ENCODE results near the gene ADORA1. TPM values are rescaled to one million over a fixed set of nuclear protein-coding genes. Genes with fewer than 3 reads are reported as not detected.

Gene ADORA1
- total RNA-seq, 1 donor from 2014 or later = not detected

GRCh38 chr1:203139976-203140475 is 12.5 kb downstream of the ADORA1 start:
- no peak overlapping the region for H3K4me3 Mint-ChIP-seq
- CTCF ChIA-PET = no interaction called here

GRCh38 chr1:203140743-203141520 is 13.4 kb downstream of the ADORA1 start:
- H3K27ac Mint-ChIP-seq = no peak overlapping the region
- H3K4me1 Mint-ChIP-seq = peaks cover 4% of the 10 kb centered on the region
- no peak overlapping the region for H3K4me3 Mint-ChIP-seq
- no peak for DNase-seq
- peaks cover 11% of the 10 kb centered on the region for H3K27me3 Mint-ChIP-seq
- POLR2A ChIA-PET = no interaction called here
- no peak for ATAC-seq (ENCODE audit: low read depth)
- no peaks in the 10 kb centered on the region for H3K36me3 Mint-ChIP-seq (ENCODE audit: low read depth)
- CTCF ChIA-PET = no interaction called here
- H3K9me3 Mint-ChIP-seq = no peaks in the 10 kb centered on the region
- intact Hi-C loops (cut with micrococcal nuclease) = no loop called here
- no peak for TF ChIP-seq CTCF (IDR thresholded peaks at IDR 0.05)

More at GRCh38 chr1:203139976-203140475, 12.5 kb downstream of the ADORA1 start:
- no peaks in the 10 kb centered on the region for H3K36me3 Mint-ChIP-seq (ENCODE audit: low read depth)
- no peak for ATAC-seq (ENCODE audit: low read depth)
- peaks cover 7% of the 10 kb centered on the region for H3K4me1 Mint-ChIP-seq
- intact Hi-C loops (cut with micrococcal nuclease) = no loop called here
- no peak for DNase-seq
- TF ChIP-seq CTCF (IDR thresholded peaks at IDR 0.05) = no peak
- H3K9me3 Mint-ChIP-seq = no peaks in the 10 kb centered on the region
- no peak overlapping the region for H3K27ac Mint-ChIP-seq
- H3K27me3 Mint-ChIP-seq = peaks cover 11% of the 10 kb centered on the region
- POLR2A ChIA-PET = no interaction called here

- no peaks in the 10 kb centered on the region for H3K9me3 Mint-ChIP-seq
- ChIA-PET CTCF (no interaction called here), POLR2A (no interaction called here)
- H3K4me3 Mint-ChIP-seq = no peak overlapping the region
- H3K4me1 Mint-ChIP-seq = no peaks in the 10 kb centered on the region
- DNase-seq (no peak), ATAC-seq (ENCODE audit: low read depth) (no peak)
- peaks cover 11% of the 10 kb centered on the region for H3K27me3 Mint-ChIP-seq
- TF ChIP-seq CTCF (IDR thresholded peaks at IDR 0.05) = no peak
- intact Hi-C loops (cut with micrococcal nuclease) = no loop called here
- no peak overlapping the region for H3K27ac Mint-ChIP-seq
- H3K36me3 Mint-ChIP-seq (ENCODE audit: low read depth) = no peaks in the 10 kb centered on the region
Observed at GRCh38 chr1:203142124-203142523, 14.6 kb downstream of the ADORA1 start.

GRCh38 chr1:203142684-203143408 is 15.3 kb downstream of the ADORA1 start:
- ChIA-PET POLR2A (no interaction called here), CTCF (no interaction called here)
- H3K27me3 Mint-ChIP-seq = peaks cover 11% of the 10 kb centered on the region
- no peak for ATAC-seq (ENCODE audit: low read depth)
- intact Hi-C loops (cut with micrococcal nuclease) = no loop called here
- no peak for DNase-seq
- H3K4me1 Mint-ChIP-seq = no peaks in the 10 kb centered on the region
- no peak overlapping the region for H3K4me3 Mint-ChIP-seq
- no peak for TF ChIP-seq CTCF (IDR thresholded peaks at IDR 0.05)
- no peak overlapping the region for H3K27ac Mint-ChIP-seq
- no peaks in the 10 kb centered on the region for H3K9me3 Mint-ChIP-seq
- H3K36me3 Mint-ChIP-seq (ENCODE audit: low read depth) = no peaks in the 10 kb centered on the region

GRCh38 chr1:203143641-203144040 is 16.1 kb downstream of the ADORA1 start:
- no peak overlapping the region for H3K4me3 Mint-ChIP-seq
- no peaks in the 10 kb centered on the region for H3K9me3 Mint-ChIP-seq
- ChIA-PET CTCF (no interaction called here), POLR2A (no interaction called here)
- no peaks in the 10 kb centered on the region for H3K4me1 Mint-ChIP-seq
- intact Hi-C loops (cut with micrococcal nuclease) = no loop called here
- TF ChIP-seq CTCF (IDR thresholded peaks at IDR 0.05) = no peak
- ATAC-seq (ENCODE audit: low read depth) (no peak), DNase-seq (no peak)
- H3K36me3 Mint-ChIP-seq (ENCODE audit: low read depth) = no peaks in the 10 kb centered on the region
- H3K27me3 Mint-ChIP-seq = peaks cover 11% of the 10 kb centered on the region
- no peak overlapping the region for H3K27ac Mint-ChIP-seq
